ENCODE measurements around the gene GPRC5A.

The GPRC5A gene

DNA sequence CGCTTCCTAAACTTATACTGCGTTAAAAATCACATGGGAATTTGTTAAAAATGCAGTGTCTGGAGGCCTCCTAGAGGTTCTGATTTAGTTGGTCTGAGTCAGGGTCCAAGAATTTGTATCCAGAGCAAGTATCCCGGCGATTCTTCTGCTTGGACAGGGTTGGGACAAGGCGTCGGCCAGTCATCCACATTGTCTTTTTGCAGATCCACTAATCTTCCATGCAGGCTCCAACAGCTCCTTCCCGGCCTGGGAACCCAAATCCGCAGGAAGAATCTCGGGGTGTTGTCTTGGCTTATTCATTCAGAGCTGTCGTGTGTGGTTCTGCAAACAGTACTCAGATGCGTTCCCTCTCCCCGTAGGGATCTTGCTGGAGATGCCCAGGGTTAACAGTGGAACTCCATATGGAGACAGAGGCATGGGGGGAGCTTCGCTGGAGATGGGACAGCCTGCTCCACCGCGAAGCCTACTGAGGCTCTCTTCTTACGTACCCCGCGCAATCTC, 35.3 kb downstream of the GPRC5A start:
- Histone ChIP-seq H3K4me2 (ENCODE audit: low read length) (no peak overlapping the region), H4K20me1 (ENCODE audit: insufficient read depth, low read length) (no peaks in the 10 kb centered on the region), H3F3A (ENCODE audit: insufficient read depth, low read length) (no peaks in the 10 kb centered on the region), H3K9me2 (ENCODE audit: low read depth, low read length) (no peaks in the 10 kb centered on the region), H3K9me3 (ENCODE audit: low read length) (no peaks in the 10 kb centered on the region), H3K9ac (ENCODE audit: low read length) (no peak overlapping the region), H2AFZ (ENCODE audit: low read length) (no peak overlapping the region), H3K27ac (ENCODE audit: low read depth, low read length, poor library complexity, severe bottlenecking) (no peak overlapping the region), H3K27me3 (ENCODE audit: insufficient read depth, low read length) (no peaks in the 10 kb centered on the region; the same call in 1 of the 2 replicates), H3K79me2 (ENCODE audit: insufficient read depth, low read length) (no peaks in the 10 kb centered on the region), H3K4me3 (ENCODE audit: low read depth, low read length, poor library complexity, severe bottlenecking) (no peak overlapping the region), H3K4me1 (ENCODE audit: insufficient read depth, low read length, severe bottlenecking) (no peaks in the 10 kb centered on the region), H3K36me3 (ENCODE audit: insufficient read depth, low read length) (no peaks in the 10 kb centered on the region)
- TF ChIP-seq EZH2 (IDR thresholded peaks at IDR 0.05; ENCODE audit: borderline replicate concordance, low read length) = no peak
- no peak for TF ChIP-seq CTCF (IDR thresholded peaks at IDR 0.05; ENCODE audit: low read length)

DNA sequence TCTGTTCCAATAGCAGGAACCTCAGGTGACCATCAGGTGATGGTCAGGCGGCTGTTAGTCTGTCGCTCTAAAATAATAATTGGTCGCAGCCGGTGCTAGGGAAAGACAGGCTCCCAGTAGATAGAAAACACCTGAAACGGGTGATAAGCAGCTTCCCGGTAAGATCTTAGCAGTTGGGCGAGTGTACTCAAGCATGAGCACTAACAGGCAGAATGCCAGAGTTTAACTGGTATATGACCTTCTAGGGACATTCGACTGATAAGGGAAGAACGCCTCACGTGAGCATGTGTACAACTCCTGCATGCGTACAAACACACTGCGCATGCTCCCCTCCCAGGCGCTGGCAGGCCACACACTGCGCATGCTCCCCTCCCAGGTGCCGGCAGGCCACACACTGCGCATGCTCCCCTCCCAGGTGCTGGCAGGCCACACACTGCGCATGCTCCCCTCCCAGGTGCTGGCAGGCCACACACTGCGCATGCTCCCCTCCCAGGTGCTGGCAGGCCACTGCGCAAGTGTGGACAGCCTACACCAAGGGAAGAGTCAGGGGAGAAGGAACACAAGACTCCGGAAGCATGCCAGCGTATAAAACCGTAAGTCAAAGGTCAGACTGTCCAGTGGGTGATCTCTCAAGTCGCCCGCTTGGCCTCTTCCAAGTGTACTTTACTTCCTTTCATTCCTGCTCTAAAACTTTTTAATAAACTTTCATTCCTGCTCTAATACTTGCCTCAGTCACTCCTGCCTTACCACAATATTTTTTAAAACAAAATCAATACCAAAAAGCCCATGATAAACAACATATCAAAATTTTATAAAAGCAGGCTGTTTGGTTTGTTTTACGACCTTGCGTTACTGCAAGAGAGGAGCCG, 36.1 kb downstream of the GPRC5A start:
- no peak overlapping the region for H3K4me2 ChIP-seq (ENCODE audit: low read length)
- H3K9me3 ChIP-seq (ENCODE audit: low read length) = no peaks in the 10 kb centered on the region
- no peak overlapping the region for H3K27ac ChIP-seq (ENCODE audit: low read depth, low read length, poor library complexity, severe bottlenecking)
- H3F3A ChIP-seq (ENCODE audit: insufficient read depth, low read length) = no peaks in the 10 kb centered on the region
- no peaks in the 10 kb centered on the region for H3K4me1 ChIP-seq (ENCODE audit: insufficient read depth, low read length, severe bottlenecking)
- no peaks in the 10 kb centered on the region for H3K9me2 ChIP-seq (ENCODE audit: low read depth, low read length)
- H3K9ac ChIP-seq (ENCODE audit: low read length) = no peak overlapping the region
- H3K36me3 ChIP-seq (ENCODE audit: insufficient read depth, low read length) = no peaks in the 10 kb centered on the region
- no peaks in the 10 kb centered on the region; the same call in 1 of the 2 replicates for H3K27me3 ChIP-seq (ENCODE audit: insufficient read depth, low read length)
- H3K79me2 ChIP-seq (ENCODE audit: insufficient read depth, low read length) = no peaks in the 10 kb centered on the region
- H3K4me3 ChIP-seq (ENCODE audit: low read depth, low read length, poor library complexity, severe bottlenecking) = no peak overlapping the region
- H2AFZ ChIP-seq (ENCODE audit: low read length) = no peak overlapping the region
- H4K20me1 ChIP-seq (ENCODE audit: insufficient read depth, low read length) = no peaks in the 10 kb centered on the region
- TF ChIP-seq CTCF (IDR thresholded peaks at IDR 0.05; ENCODE audit: low read length) (no peak), EZH2 (IDR thresholded peaks at IDR 0.05; ENCODE audit: borderline replicate concordance, low read length) (no peak)

DNA sequence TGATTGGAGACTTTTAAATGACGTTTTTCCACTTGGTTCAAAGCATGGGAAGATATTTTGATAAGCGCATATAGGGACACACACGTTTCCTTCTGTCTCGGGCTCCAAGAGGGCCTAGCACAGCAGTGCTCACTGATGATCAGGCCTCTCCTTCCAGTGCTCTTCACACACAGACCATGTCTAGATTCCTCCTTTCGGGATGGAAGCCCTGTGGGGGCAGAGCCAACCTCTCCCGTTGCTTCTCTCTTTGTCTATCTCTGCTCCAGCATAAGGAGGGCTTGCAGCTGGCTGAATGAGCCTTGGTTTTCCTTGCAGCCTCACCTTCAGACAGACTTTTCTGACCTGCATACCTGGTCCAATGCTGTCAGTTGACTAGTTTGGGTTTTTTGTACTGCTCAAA, 38.3 kb downstream of the GPRC5A start:
- no peaks in the 10 kb centered on the region for H3K9me3 ChIP-seq (ENCODE audit: low read length)
- no peaks in the 10 kb centered on the region for H3K36me3 ChIP-seq (ENCODE audit: insufficient read depth, low read length)
- H4K20me1 ChIP-seq (ENCODE audit: insufficient read depth, low read length) = no peaks in the 10 kb centered on the region
- H3K9ac ChIP-seq (ENCODE audit: low read length) = no peak overlapping the region
- TF ChIP-seq EZH2 (IDR thresholded peaks at IDR 0.05; ENCODE audit: borderline replicate concordance, low read length) (no peak), CTCF (IDR thresholded peaks at IDR 0.05; ENCODE audit: low read length) (no peak)
- no peaks in the 10 kb centered on the region for H3K9me2 ChIP-seq (ENCODE audit: low read depth, low read length)
- no peak overlapping the region for H2AFZ ChIP-seq (ENCODE audit: low read length)
- H3K4me2 ChIP-seq (ENCODE audit: low read length) = no peak overlapping the region
- no peaks in the 10 kb centered on the region for H3K4me1 ChIP-seq (ENCODE audit: insufficient read depth, low read length, severe bottlenecking)
- H3K4me3 ChIP-seq (ENCODE audit: low read depth, low read length, poor library complexity, severe bottlenecking) = no peak overlapping the region
- H3K79me2 ChIP-seq (ENCODE audit: insufficient read depth, low read length) = no peaks in the 10 kb centered on the region
- no peaks in the 10 kb centered on the region for H3F3A ChIP-seq (ENCODE audit: insufficient read depth, low read length)
- H3K27me3 ChIP-seq (ENCODE audit: insufficient read depth, low read length) = no peaks in the 10 kb centered on the region; the same call in 1 of the 2 replicates
- H3K27ac ChIP-seq (ENCODE audit: low read depth, low read length, poor library complexity, severe bottlenecking) = no peak overlapping the region

All from OCI-LY1 (cell line).